Measurements from ENCODE around the gene DENND5B. TPM values are rescaled to one million over a fixed set of nuclear protein-coding genes. Genes with fewer than 3 reads are reported as not detected.

Gene DENND5B
- total RNA-seq, 1 donor from 2014 or later, result 20.0 TPM

DNA sequence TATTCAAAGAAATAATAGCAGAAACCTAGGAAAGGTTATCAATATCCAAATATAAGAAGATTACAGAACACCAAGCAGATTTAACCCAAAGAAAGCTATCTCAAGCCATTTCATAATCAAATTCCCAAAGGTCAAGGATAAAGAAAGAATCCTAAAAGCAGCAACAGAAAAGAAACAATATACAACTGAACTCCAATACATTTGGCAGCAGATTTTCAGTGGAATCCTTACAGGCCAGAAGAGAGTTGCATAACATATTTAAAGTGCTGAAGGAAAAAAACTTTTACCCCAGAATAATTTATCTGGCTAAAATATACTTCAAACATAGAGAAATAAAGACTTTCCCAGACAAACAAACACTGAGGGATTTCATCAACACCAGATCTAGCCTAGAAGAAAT, 54.3 kb downstream of the DENND5B start:
- DNase-seq (ENCODE audit: low spot score), result no peak
- no peaks in the 10 kb centered on the region for H3K27me3 Mint-ChIP-seq (ENCODE audit: unreplicated experiment)
- H3K9me3 Mint-ChIP-seq (ENCODE audit: unreplicated experiment), result no peaks in the 10 kb centered on the region
- H3K4me1 Mint-ChIP-seq (ENCODE audit: unreplicated experiment), result peaks cover 10% of the 10 kb centered on the region
- TF ChIP-seq, protein P1, sequence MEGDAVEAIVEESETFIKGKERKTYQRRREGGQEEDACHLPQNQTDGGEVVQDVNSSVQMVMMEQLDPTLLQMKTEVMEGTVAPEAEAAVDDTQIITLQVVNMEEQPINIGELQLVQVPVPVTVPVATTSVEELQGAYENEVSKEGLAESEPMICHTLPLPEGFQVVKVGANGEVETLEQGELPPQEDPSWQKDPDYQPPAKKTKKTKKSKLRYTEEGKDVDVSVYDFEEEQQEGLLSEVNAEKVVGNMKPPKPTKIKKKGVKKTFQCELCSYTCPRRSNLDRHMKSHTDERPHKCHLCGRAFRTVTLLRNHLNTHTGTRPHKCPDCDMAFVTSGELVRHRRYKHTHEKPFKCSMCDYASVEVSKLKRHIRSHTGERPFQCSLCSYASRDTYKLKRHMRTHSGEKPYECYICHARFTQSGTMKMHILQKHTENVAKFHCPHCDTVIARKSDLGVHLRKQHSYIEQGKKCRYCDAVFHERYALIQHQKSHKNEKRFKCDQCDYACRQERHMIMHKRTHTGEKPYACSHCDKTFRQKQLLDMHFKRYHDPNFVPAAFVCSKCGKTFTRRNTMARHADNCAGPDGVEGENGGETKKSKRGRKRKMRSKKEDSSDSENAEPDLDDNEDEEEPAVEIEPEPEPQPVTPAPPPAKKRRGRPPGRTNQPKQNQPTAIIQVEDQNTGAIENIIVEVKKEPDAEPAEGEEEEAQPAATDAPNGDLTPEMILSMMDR (IDR thresholded peaks at IDR 0.05; ENCODE audit: unreplicated experiment), result no peak
- no peak overlapping the region for H3K4me3 Mint-ChIP-seq (ENCODE audit: unreplicated experiment)
- no peak overlapping the region for H3K27ac Mint-ChIP-seq (ENCODE audit: unreplicated experiment)
- H3K36me3 Mint-ChIP-seq (ENCODE audit: low read depth, unreplicated experiment), result no peaks in the 10 kb centered on the region

DNA sequence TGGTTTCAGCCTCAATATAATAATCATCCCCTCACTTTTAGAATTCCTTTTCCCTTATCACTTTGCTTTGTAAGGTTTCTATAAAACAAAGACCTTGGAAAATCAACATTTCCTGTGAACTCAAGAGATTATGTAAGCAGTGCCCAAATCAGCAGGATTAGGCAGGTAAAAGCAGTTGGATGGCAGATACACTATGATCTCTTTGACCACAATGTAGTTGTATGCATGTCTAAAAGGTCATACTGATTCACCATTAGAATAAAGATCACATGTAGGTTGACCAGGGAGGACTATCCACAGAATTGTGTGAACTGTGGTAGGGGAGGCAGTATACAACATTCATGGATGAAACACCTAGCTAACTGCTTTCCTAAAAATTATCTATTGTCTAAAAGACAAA, 57.5 kb downstream of the DENND5B start:
- H3K9me3 Mint-ChIP-seq (ENCODE audit: unreplicated experiment), result no peaks in the 10 kb centered on the region
- H3K27ac Mint-ChIP-seq (ENCODE audit: unreplicated experiment), result no peak overlapping the region
- TF ChIP-seq, protein P1 (IDR thresholded peaks at IDR 0.05; ENCODE audit: unreplicated experiment), result no peak
- H3K4me1 Mint-ChIP-seq (ENCODE audit: unreplicated experiment), result peaks cover 10% of the 10 kb centered on the region
- H3K27me3 Mint-ChIP-seq (ENCODE audit: unreplicated experiment), result peaks cover 2% of the 10 kb centered on the region
- H3K4me3 Mint-ChIP-seq (ENCODE audit: unreplicated experiment), result no peak overlapping the region
- no peaks in the 10 kb centered on the region for H3K36me3 Mint-ChIP-seq (ENCODE audit: low read depth, unreplicated experiment)
- DNase-seq (ENCODE audit: low spot score), result no peak

DNA sequence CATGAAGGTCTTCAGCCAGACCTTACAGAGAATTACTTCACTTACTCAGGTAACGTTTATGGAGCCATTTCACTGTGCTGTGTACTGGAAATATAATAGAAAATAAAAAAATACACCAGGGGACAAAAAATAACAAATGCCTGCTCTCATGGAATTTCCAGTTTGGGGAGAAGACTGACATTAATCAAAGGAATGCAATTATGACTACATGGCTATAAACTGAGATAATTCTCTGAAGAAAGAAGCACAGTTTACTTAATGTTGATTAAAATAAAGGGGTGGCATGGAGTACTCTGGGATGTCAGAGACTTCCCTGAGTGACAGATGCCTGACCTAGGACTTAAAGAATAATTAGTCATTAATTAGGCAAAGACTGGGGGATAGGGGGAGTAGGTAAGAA, 59.0 kb downstream of the DENND5B start:
- no peak overlapping the region for H3K27ac Mint-ChIP-seq (ENCODE audit: unreplicated experiment)
- H3K4me1 Mint-ChIP-seq (ENCODE audit: unreplicated experiment), result peaks cover 10% of the 10 kb centered on the region
- no peak for DNase-seq (ENCODE audit: low spot score)
- TF ChIP-seq, protein P1 (IDR thresholded peaks at IDR 0.05; ENCODE audit: unreplicated experiment), result no peak
- H3K4me3 Mint-ChIP-seq (ENCODE audit: unreplicated experiment), result no peak overlapping the region
- peaks cover 2% of the 10 kb centered on the region for H3K27me3 Mint-ChIP-seq (ENCODE audit: unreplicated experiment)
- H3K36me3 Mint-ChIP-seq (ENCODE audit: low read depth, unreplicated experiment), result no peaks in the 10 kb centered on the region
- no peaks in the 10 kb centered on the region for H3K9me3 Mint-ChIP-seq (ENCODE audit: unreplicated experiment)

DNA sequence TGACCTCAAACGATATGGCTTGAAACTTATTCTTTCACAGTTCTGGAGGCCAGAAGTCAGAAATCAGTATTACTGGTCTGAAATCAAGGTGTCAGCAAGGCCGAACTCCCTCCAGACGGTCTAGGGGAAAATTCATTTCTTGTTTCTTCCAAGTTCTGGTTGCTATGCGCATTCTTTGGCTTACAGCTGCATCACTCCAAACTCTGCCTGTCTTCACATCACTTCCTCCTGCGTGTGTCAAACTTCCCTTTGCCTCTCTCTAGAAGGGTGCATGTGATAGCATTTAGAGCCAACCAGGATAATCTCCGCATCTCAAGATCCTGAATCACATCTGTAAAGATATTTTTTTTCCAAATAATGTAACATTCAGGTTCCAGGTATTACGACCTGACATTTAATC, 62.8 kb downstream of the DENND5B start:
- H3K4me3 Mint-ChIP-seq (ENCODE audit: unreplicated experiment), result no peak overlapping the region
- peaks cover 7% of the 10 kb centered on the region for H3K4me1 Mint-ChIP-seq (ENCODE audit: unreplicated experiment)
- no peaks in the 10 kb centered on the region for H3K36me3 Mint-ChIP-seq (ENCODE audit: low read depth, unreplicated experiment)
- TF ChIP-seq, protein P1 (IDR thresholded peaks at IDR 0.05; ENCODE audit: unreplicated experiment), result no peak
- no peaks in the 10 kb centered on the region for H3K9me3 Mint-ChIP-seq (ENCODE audit: unreplicated experiment)
- DNase-seq (ENCODE audit: low spot score), result no peak
- no peak overlapping the region for H3K27ac Mint-ChIP-seq (ENCODE audit: unreplicated experiment)
- H3K27me3 Mint-ChIP-seq (ENCODE audit: unreplicated experiment), result peaks cover 2% of the 10 kb centered on the region

DNA sequence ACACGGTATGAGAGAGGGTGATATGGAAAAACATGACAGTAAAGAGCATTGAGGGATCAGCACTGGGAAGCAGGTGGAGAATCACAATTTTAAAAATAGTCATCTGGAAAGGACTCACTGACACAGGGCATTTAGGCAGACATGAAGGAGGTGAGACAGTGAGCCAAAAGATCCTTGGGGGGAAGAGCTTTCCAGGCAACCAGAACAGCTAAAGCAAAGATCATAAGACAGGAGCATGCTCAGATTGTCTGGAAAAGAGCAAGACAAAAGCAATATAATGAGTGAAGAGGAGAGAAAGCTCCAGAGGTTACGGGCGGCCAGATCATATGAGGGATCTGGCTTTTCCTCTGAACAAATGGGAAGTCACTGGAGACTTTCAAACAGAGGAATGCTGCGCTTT, 63.9 kb downstream of the DENND5B start:
- H3K4me1 Mint-ChIP-seq (ENCODE audit: unreplicated experiment), result peaks cover 2% of the 10 kb centered on the region
- TF ChIP-seq, protein P1 (IDR thresholded peaks at IDR 0.05; ENCODE audit: unreplicated experiment), result no peak
- H3K4me3 Mint-ChIP-seq (ENCODE audit: unreplicated experiment), result no peak overlapping the region
- DNase-seq (ENCODE audit: low spot score), result no peak
- H3K27ac Mint-ChIP-seq (ENCODE audit: unreplicated experiment), result no peak overlapping the region
- H3K27me3 Mint-ChIP-seq (ENCODE audit: unreplicated experiment), result peaks cover 2% of the 10 kb centered on the region
- no peaks in the 10 kb centered on the region for H3K9me3 Mint-ChIP-seq (ENCODE audit: unreplicated experiment)
- H3K36me3 Mint-ChIP-seq (ENCODE audit: low read depth, unreplicated experiment), result no peaks in the 10 kb centered on the region

Measured in endothelial cell (in vitro differentiated cells).